OCI-LY1 (cell line): ENCODE results near the gene CLEC16A.

ENCODE experiments used
- H2AFZ ChIP-seq: fragments of 200-600 bp; sonication (generic), shearing (Covaris generic); 2 replicates; pipeline ENCODE4 v1.6.0; 2014; ENCODE audit warnings: antibody characterized with exemption, mild to moderate bottlenecking, low read length
- H3F3A ChIP-seq: fragments of 200-600 bp; sonication (generic), shearing (Covaris generic); 2 replicates; pipeline ENCODE4 v1.6.0; 2014; ENCODE audit warnings: mild to moderate bottlenecking, antibody characterized with exemption, low read length, moderate library complexity; ENCODE audit not compliant: insufficient read depth
- H3K27ac ChIP-seq: fragments of 200-600 bp; sonication (generic); 2 replicates; pipeline ENCODE4 v1.5.1; 2014; ENCODE audit warnings: low read length, mixed run types, mild to moderate bottlenecking, low read depth; ENCODE audit not compliant: poor library complexity, severe bottlenecking
- H3K27me3 ChIP-seq: fragments of 200-600 bp; sonication (generic); 2 replicates; pipeline ENCODE4 v1.6.0; 2014; ENCODE audit warnings: antibody characterized with exemption, mild to moderate bottlenecking, low read length, moderate library complexity; ENCODE audit not compliant: insufficient read depth
- H3K36me3 ChIP-seq: fragments of 200-600 bp; sonication (generic); 2 replicates; pipeline ENCODE4 v1.6.1; 2014; ENCODE audit warnings: mild to moderate bottlenecking, antibody characterized with exemption, low read length, moderate library complexity, mixed read lengths; ENCODE audit not compliant: insufficient read depth
- H3K4me1 ChIP-seq: fragments of 200-600 bp; sonication (generic); 2 replicates; pipeline ENCODE4 v1.5.1; 2014; ENCODE audit warnings: mild to moderate bottlenecking, low read length, moderate library complexity; ENCODE audit not compliant: insufficient read depth, severe bottlenecking
- H3K4me2 ChIP-seq: fragments of 200-600 bp; sonication (generic), shearing (Covaris generic); 2 replicates; pipeline ENCODE4 v1.6.1; 2014; ENCODE audit warnings: low read length
- H3K4me3 ChIP-seq: fragments of 200-600 bp; sonication (generic); 2 replicates; pipeline ENCODE4 v1.5.1; 2014; ENCODE audit warnings: low read length, low read depth, mild to moderate bottlenecking, mixed read lengths; ENCODE audit not compliant: poor library complexity, severe bottlenecking
- H3K79me2 ChIP-seq: fragments of 200-600 bp; shearing (Covaris generic); 2 replicates; pipeline ENCODE4 v1.6.1; 2016; ENCODE audit warnings: mixed run types, low read length, mixed read lengths; ENCODE audit not compliant: insufficient read depth
- H3K9ac ChIP-seq: fragments of 200-600 bp; sonication (generic), shearing (Covaris generic); 2 replicates; pipeline ENCODE4 v1.6.1; 2014; ENCODE audit warnings: mild to moderate bottlenecking, low read length, mixed read lengths
- H3K9me2 ChIP-seq: fragments of 200-600 bp; sonication (generic), shearing (Covaris generic); 2 replicates; pipeline ENCODE4 v1.6.1; 2014; ENCODE audit warnings: low read depth, mild to moderate bottlenecking, low read length, mixed read lengths
- H3K9me3 ChIP-seq: fragments of 200-600 bp; shearing (Covaris generic); 2 replicates; pipeline ENCODE4 v1.6.1; 2014; ENCODE audit warnings: low read length, mixed read lengths
- H4K20me1 ChIP-seq: fragments of 200-600 bp; sonication (generic), shearing (Covaris generic); 2 replicates; pipeline ENCODE4 v1.6.0; 2016; ENCODE audit warnings: mild to moderate bottlenecking, low read length; ENCODE audit not compliant: insufficient read depth
- EZH2 ChIP-seq: fragments of 200-600 bp; sonication (generic), shearing (Covaris generic); IDR thresholded peaks from 2 replicates; pipeline ENCODE4 v1.8.0; 2017; ENCODE audit warnings: borderline replicate concordance, mixed run types, mild to moderate bottlenecking, antibody characterized with exemption, low read length, moderate library complexity, mixed read lengths
- TF ChIP-seq, protein P1 (sequence below): fragments of 200-600 bp; sonication (generic), shearing (Covaris generic); IDR thresholded peaks from 2 replicates; pipeline ENCODE4 v1.5.1; 2017; ENCODE audit warnings: mild to moderate bottlenecking, antibody characterized with exemption, low read length, moderate library complexity, mixed read lengths

CLEC16A gene

DNA sequence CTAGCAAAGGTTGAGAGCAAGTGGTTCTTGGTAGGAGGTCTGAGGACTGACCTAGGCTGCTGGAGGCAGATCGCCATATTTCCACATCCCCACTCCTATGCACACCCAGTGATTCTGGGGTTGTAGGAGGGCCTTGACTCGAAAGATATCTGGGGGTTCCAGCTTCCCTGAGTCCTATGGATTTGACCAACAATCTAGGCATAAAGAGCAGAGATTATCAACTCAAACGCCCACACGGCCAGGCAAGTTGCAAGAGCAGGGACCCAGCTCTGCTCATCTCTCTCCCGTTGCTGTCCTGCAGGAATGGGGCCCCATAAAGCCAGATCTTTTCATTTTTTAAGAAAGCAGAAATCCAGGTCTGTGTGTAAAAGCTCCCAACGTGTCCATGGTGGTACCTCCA is 217.1 kb downstream of the CLEC16A start:
- Histone ChIP-seq H3K27me3 (no peaks in the 10 kb centered on the region), H3K4me2 (no peak overlapping the region), H3K79me2 (no peaks in the 10 kb centered on the region), H3K9me3 (no peaks in the 10 kb centered on the region), H4K20me1 (no peaks in the 10 kb centered on the region), H3K4me1 (peaks cover 13% of the 10 kb centered on the region), H3K27ac (no peak overlapping the region), H3F3A (no peaks in the 10 kb centered on the region), H3K4me3 (no peak overlapping the region), H3K9ac (no peak overlapping the region), H3K9me2 (no peaks in the 10 kb centered on the region), H2AFZ (no peak overlapping the region), H3K36me3 (peaks cover 2% of the 10 kb centered on the region)
- TF ChIP-seq EZH2, result no peak
- TF ChIP-seq, protein P1, sequence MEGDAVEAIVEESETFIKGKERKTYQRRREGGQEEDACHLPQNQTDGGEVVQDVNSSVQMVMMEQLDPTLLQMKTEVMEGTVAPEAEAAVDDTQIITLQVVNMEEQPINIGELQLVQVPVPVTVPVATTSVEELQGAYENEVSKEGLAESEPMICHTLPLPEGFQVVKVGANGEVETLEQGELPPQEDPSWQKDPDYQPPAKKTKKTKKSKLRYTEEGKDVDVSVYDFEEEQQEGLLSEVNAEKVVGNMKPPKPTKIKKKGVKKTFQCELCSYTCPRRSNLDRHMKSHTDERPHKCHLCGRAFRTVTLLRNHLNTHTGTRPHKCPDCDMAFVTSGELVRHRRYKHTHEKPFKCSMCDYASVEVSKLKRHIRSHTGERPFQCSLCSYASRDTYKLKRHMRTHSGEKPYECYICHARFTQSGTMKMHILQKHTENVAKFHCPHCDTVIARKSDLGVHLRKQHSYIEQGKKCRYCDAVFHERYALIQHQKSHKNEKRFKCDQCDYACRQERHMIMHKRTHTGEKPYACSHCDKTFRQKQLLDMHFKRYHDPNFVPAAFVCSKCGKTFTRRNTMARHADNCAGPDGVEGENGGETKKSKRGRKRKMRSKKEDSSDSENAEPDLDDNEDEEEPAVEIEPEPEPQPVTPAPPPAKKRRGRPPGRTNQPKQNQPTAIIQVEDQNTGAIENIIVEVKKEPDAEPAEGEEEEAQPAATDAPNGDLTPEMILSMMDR, result no peak

DNA sequence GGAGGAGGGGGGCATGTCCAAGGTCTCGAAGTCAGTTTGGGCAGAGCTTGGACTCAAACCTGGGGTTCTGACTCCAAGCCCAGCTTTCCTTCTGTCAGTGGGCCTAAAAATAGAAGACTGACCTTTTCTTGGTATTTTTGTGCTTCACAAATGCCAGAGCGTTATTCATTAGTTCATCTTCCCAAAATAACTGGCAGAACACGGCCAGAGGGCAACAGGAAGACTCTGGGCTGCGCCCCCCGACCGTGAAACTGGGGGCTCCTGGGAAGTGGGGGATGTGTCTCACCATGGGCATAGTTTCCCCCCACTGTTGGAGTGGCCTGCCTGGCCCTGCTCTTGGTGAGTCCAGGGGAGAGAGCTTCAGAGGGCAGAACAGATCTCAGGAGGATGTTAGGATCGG is 217.6 kb downstream of the CLEC16A start:
- H4K20me1 ChIP-seq, result no peaks in the 10 kb centered on the region
- no peak overlapping the region for H2AFZ ChIP-seq
- no peaks in the 10 kb centered on the region for H3K9me3 ChIP-seq
- H3K9ac ChIP-seq, result no peak overlapping the region
- no peak overlapping the region for H3K4me2 ChIP-seq
- no peaks in the 10 kb centered on the region for H3F3A ChIP-seq
- H3K36me3 ChIP-seq, result peaks cover 7% of the 10 kb centered on the region
- H3K9me2 ChIP-seq, result no peaks in the 10 kb centered on the region
- TF ChIP-seq EZH2, result no peak
- TF ChIP-seq, protein P1, result no peak
- no peaks in the 10 kb centered on the region for H3K79me2 ChIP-seq
- no peak overlapping the region for H3K27ac ChIP-seq
- no peak overlapping the region for H3K4me3 ChIP-seq
- H3K4me1 ChIP-seq, result peaks cover 8% of the 10 kb centered on the region
- no peaks in the 10 kb centered on the region for H3K27me3 ChIP-seq

DNA sequence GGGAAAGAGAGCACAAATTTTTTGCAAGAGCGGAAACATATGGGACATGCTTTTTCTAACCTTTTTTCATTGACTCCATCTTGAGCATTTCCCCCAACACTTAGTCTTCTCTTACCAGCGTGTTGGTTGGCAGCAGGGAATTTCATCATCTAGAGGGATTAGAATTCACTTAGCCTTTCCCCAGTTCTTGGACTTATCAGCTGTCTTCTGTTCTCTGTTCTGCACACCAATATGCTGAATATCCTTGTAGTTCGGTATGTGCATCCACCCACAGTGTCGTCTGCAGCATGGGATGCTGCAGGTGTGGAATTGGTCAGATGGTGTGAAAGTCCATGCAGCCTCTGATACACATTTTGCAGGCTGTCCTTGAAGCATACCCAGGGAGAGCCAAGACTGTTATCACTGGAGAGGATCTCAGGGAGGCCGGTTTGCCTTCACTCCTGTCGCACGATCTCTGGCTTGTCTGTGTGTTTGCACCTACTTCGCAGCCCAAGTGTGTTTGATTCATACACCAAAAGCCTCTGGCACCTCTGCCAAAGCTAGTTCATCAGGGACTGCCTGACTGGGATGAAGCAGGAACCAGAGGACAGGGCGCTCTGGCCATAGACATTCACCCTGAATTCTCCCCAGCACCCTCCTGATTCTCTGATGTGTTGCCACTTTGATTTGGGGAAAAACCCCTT is 218.4 kb downstream of the CLEC16A start:
- peaks cover under 1% of the 10 kb centered on the region for H3K4me1 ChIP-seq
- H3K27ac ChIP-seq, result no peak overlapping the region
- no peaks in the 10 kb centered on the region for H3K9me2 ChIP-seq
- TF ChIP-seq, protein P1, result no peak
- TF ChIP-seq EZH2, result no peak
- H3K4me2 ChIP-seq, result no peak overlapping the region
- H3K9ac ChIP-seq, result no peak overlapping the region
- no peaks in the 10 kb centered on the region for H3K79me2 ChIP-seq
- no peaks in the 10 kb centered on the region for H4K20me1 ChIP-seq
- H3K27me3 ChIP-seq, result no peaks in the 10 kb centered on the region
- H3F3A ChIP-seq, result no peaks in the 10 kb centered on the region
- H3K4me3 ChIP-seq, result no peak overlapping the region
- no peaks in the 10 kb centered on the region for H3K9me3 ChIP-seq
- no peak overlapping the region for H2AFZ ChIP-seq
- peaks cover 15% of the 10 kb centered on the region for H3K36me3 ChIP-seq
